Mesenchymal stem cell (in vitro differentiated cells and primary cell): ENCODE results near the gene LRFN2.

Experiments
- DNase-seq: peaks from one replicate; pipeline ENCODE4 v3.0.0-alpha.2; 2013
- H2AFZ ChIP-seq: one replicate; pipeline ENCODE4 v1.6.1; 2013; ENCODE audit warnings: low read depth, mild to moderate bottlenecking, control low read depth, inconsistent platforms, low read length, moderate library complexity
- H2AK5ac ChIP-seq: 2 replicates; pipeline ENCODE4 v1.6.1; 2013; ENCODE audit warnings: low read length, moderate library complexity, mild to moderate bottlenecking, inconsistent platforms; ENCODE audit not compliant: severe bottlenecking
- H2BK120ac ChIP-seq: one replicate; pipeline ENCODE4 v1.6.1; 2013; ENCODE audit warnings: low read depth, mild to moderate bottlenecking, inconsistent platforms, low read length, moderate library complexity
- H2BK12ac ChIP-seq, 2 experiments: one replicate each; pipeline ENCODE4 v1.6.1; 2013; ENCODE audit warnings: inconsistent platforms in 2 of 2, low read length in 2 of 2, mild to moderate bottlenecking in 2 of 2, moderate library complexity in 2 of 2, control low read depth in 1 of 2
- H2BK15ac ChIP-seq: one replicate; pipeline ENCODE4 v1.6.1; 2013; ENCODE audit warnings: mild to moderate bottlenecking, low read depth, inconsistent platforms; ENCODE audit not compliant: poor library complexity, severe bottlenecking
- H2BK5ac ChIP-seq: 2 replicates; pipeline ENCODE4 v1.6.1; 2013; ENCODE audit warnings: low read depth, mild to moderate bottlenecking, low read length, control low read depth, inconsistent platforms; ENCODE audit not compliant: poor library complexity, severe bottlenecking
- H3K14ac ChIP-seq, 2 experiments: one replicate each; pipeline ENCODE4 v1.6.1; 2013; ENCODE audit warnings: inconsistent platforms in 2 of 2, low read length in 2 of 2, control low read depth in 1 of 2, mild to moderate bottlenecking in 1 of 2, moderate library complexity in 1 of 2
- H3K18ac ChIP-seq, 2 experiments: one replicate each; pipeline ENCODE4 v1.6.1; 2013; ENCODE audit warnings: inconsistent platforms in 2 of 2, low read length in 2 of 2, control low read depth in 1 of 2, low read depth in 1 of 2, mild to moderate bottlenecking in 1 of 2
- H3K23ac ChIP-seq, 2 experiments: one replicate each; pipeline ENCODE4 v1.6.1; 2013; ENCODE audit warnings: inconsistent platforms in 2 of 2, low read length in 2 of 2, mild to moderate bottlenecking in 2 of 2, moderate library complexity in 2 of 2, control low read depth in 1 of 2
- H3K27ac ChIP-seq: 2 replicates; pipeline ENCODE4 v1.5.1; 2013; ENCODE audit warnings: mild to moderate bottlenecking, moderate library complexity, low read length, control low read depth, inconsistent platforms; ENCODE audit not compliant: poor library complexity, severe bottlenecking
- H3K27me3 ChIP-seq, 2 experiments: 2 replicates each; pipeline versions ENCODE4 v1.6.1 to v1.7.0; 2013; ENCODE audit warnings: low read length in 2 of 2, mild to moderate bottlenecking in 2 of 2, moderate library complexity in 2 of 2, control low read depth in 1 of 2, inconsistent platforms in 1 of 2; ENCODE audit not compliant: control insufficient read depth in 1 of 2, insufficient read depth in 1 of 2
- H3K36me3 ChIP-seq, 2 experiments: 2 replicates each; pipeline versions ENCODE4 v1.6.1 to v1.7.0; 2013; ENCODE audit warnings: low read length in 2 of 2, control low read depth in 1 of 2, inconsistent platforms in 1 of 2, low read depth in 1 of 2, mild to moderate bottlenecking in 1 of 2; ENCODE audit not compliant: insufficient read depth in 2 of 2, control insufficient read depth in 1 of 2
- H3K4ac ChIP-seq, 2 experiments: one replicate each; pipeline ENCODE4 v1.6.1; 2013; ENCODE audit warnings: inconsistent platforms in 2 of 2, low read length in 2 of 2, mild to moderate bottlenecking in 2 of 2, moderate library complexity in 2 of 2, control low read depth in 1 of 2, low read depth in 1 of 2
- H3K4me1 ChIP-seq: 2 replicates; pipeline ENCODE4 v1.6.1; 2013; ENCODE audit warnings: low read depth, low read length, control low read depth; ENCODE audit not compliant: control insufficient read depth, insufficient read depth
- H3K4me2 ChIP-seq: 2 replicates; pipeline ENCODE4 v1.6.1; 2013; ENCODE audit warnings: low read length, mild to moderate bottlenecking, inconsistent platforms; ENCODE audit not compliant: poor library complexity, severe bottlenecking
- H3K4me3 ChIP-seq, 2 experiments: 2 replicates each; pipeline versions ENCODE4 v1.5.1 to v1.7.0; 2013; ENCODE audit warnings: low read length in 2 of 2, mild to moderate bottlenecking in 2 of 2, control low read depth in 1 of 2, low read depth in 1 of 2; ENCODE audit not compliant: insufficient read depth in 1 of 2
- H3K79me1 ChIP-seq: replicated peaks from 2 replicates; pipeline ENCODE4 v1.6.1; 2013; ENCODE audit warnings: mild to moderate bottlenecking, control low read depth, low read length, inconsistent platforms; ENCODE audit not compliant: poor library complexity, severe bottlenecking
- H3K9ac ChIP-seq: 2 replicates; pipeline ENCODE4 v1.7.0; 2013; ENCODE audit warnings: mild to moderate bottlenecking, low read length, moderate library complexity
- H3K9me3 ChIP-seq: 2 replicates; pipeline ENCODE4 v1.7.0; 2013; ENCODE audit warnings: mild to moderate bottlenecking, low read length; ENCODE audit not compliant: control insufficient read depth
- H4K8ac ChIP-seq: one replicate; pipeline ENCODE4 v1.6.1; 2013; ENCODE audit warnings: inconsistent platforms, mild to moderate bottlenecking, low read length, moderate library complexity
- H4K91ac ChIP-seq: one replicate; pipeline ENCODE4 v1.6.1; 2013; ENCODE audit warnings: mild to moderate bottlenecking, low read length, inconsistent platforms
- WGBS: methylation state at CpG from one replicate; pipeline ENCODE4 v1.1.7; 2013; ENCODE audit warnings: mixed read lengths; 5-methylcytosine and 5-hydroxymethylcytosine counted together

LRFN2 gene

DNA sequence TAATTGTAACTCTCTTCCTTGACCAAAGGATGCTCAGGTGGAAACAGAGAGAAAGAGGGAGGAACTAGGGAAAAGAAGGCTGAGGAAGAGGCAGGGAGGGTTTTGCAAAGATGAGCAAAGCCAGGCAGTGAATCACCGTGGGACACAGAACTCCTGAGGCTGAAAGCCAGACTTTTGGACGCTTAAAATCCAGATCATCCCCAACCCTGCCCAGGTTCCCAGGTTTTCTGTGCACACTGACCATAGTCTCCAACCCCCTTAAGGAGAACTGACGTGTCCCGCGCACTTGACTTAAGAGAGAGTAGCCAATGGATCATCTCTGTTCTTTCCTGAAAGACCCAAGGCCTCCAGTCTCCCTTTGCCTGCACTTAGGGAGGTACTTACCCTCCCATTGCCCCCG lies 75.3 kb downstream of the LRFN2 start:
- Histone ChIP-seq H3K79me1 (no peaks in the 10 kb centered on the region), H2BK15ac (no peak overlapping the region), H3K9ac (no peak overlapping the region), H4K91ac (no peak overlapping the region), H3K18ac (no peak overlapping the region), H2BK120ac (no peak overlapping the region), H3K36me3 (no peaks in the 10 kb centered on the region), H4K8ac (no peak overlapping the region), H3K9me3 (no peaks in the 10 kb centered on the region), H3K4me2 (no peak overlapping the region), H2AK5ac (no peak overlapping the region), H3K4ac (no peak overlapping the region), H3K14ac (no peak overlapping the region), H3K4me3 (no peak overlapping the region), H2BK12ac (no peak overlapping the region), H3K27me3 (peaks cover 0 to 4% of the 10 kb centered on the region in 2 experiments), H3K27ac (no peak overlapping the region), H3K4me1 (no peaks in the 10 kb centered on the region), H2AFZ (no peak overlapping the region), H2BK5ac (no peak overlapping the region), H3K23ac (no peak overlapping the region)
- DNase-seq, result no peak
- WGBS, result 86% methylated on average over 5 of the region's 6 CpGs

DNA sequence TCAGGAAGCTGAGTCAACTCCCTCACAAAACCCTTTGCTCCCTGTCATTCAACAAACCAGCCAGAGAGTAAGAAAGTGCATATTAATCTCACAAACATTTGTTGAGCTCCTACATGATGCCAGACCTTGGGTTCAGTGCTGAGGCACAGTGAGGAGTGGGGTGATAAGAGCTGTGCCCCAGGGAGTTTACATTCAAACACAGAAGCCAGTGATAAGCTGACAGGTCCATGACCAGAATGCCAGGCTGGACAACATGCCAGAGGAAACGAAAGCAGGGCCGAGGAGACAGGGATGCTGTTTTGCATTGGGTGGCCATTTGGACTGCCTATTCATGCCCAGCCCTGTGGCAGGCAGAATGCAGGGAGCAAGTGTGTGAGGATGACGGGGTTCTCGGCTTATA lies 76.7 kb downstream of the LRFN2 start:
- Histone ChIP-seq H2BK15ac (no peak overlapping the region), H3K9me3 (no peaks in the 10 kb centered on the region), H2AFZ (no peak overlapping the region), H3K4me1 (no peaks in the 10 kb centered on the region), H3K4me3 (no peak overlapping the region), H3K27ac (no peak overlapping the region), H2BK120ac (no peak overlapping the region), H3K36me3 (no peaks in the 10 kb centered on the region), H3K14ac (peak overlapping the region in 1 of 2 experiments; percentile 9), H2AK5ac (no peak overlapping the region), H2BK12ac (no peak overlapping the region), H3K79me1 (no peaks in the 10 kb centered on the region), H3K27me3 (no peaks in the 10 kb centered on the region), H3K9ac (no peak overlapping the region), H3K4me2 (no peak overlapping the region), H2BK5ac (no peak overlapping the region), H4K91ac (no peak overlapping the region), H4K8ac (no peak overlapping the region), H3K4ac (no peak overlapping the region), H3K23ac (no peak overlapping the region), H3K18ac (no peak overlapping the region)
- WGBS, result 83% methylated on average over 4 of the region's 4 CpGs
- no peak for DNase-seq

DNA sequence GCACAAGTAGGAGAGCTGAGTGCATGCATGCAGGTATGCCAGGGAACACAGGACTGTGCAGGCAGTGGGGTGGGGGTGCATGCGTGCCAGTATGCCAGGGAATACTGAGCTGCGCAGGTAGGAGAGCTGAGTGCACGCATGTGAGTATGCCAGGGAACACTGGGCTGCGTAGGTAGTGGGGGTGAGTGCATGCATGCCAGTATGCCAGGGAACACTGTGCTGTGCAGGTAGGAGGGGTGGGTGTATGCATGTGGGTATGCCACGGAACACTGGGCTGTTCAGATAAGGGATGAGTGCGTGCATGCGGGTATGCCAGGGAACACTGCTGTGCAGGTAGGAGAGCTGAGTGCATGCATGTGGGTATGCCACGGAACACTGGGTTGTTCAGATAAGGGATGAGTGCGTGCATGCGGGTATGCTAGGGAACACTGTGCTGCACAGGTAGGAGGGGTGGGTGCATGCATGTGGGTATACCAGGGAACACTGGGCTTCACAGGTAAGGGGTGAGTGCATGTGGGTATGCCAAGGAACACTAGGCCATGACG lies 77.4 kb downstream of the LRFN2 start:
- Histone ChIP-seq H4K91ac (peak overlapping the region; percentile 9), H2AK5ac (no peak overlapping the region), H2BK120ac (no peak overlapping the region)

DNA sequence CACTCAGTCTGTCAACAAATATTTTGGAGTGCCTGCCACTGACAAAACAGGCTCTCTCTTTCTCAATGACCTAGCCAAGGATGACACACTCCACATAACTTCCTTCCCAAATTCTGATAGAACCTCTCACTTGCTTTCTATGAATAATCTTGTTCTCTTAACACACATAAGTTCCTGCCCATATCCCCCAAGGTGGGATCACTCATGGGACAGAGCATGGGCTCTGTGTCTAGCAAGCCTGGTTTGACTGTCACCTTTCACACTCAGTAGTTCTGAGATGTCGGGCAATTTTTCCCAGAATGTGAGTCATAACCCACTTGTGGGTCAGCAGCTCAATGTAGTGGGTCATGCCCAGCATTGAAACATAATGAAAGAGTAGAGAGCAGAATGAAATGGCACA lies 78.1 kb downstream of the LRFN2 start:
- Histone ChIP-seq H3K27ac (no peak overlapping the region), H4K91ac (no peak overlapping the region), H2BK5ac (no peak overlapping the region), H2BK120ac (no peak overlapping the region), H4K8ac (no peak overlapping the region), H3K14ac (no peak overlapping the region), H3K23ac (no peak overlapping the region), H3K27me3 (peaks cover 0 to 8% of the 10 kb centered on the region in 2 experiments), H2AFZ (no peak overlapping the region), H3K79me1 (no peaks in the 10 kb centered on the region), H3K4me2 (no peak overlapping the region), H3K4me3 (no peak overlapping the region), H2BK12ac (no peak overlapping the region), H3K4me1 (no peaks in the 10 kb centered on the region), H3K9me3 (no peaks in the 10 kb centered on the region), H3K9ac (no peak overlapping the region), H2AK5ac (no peak overlapping the region), H3K18ac (no peak overlapping the region), H2BK15ac (no peak overlapping the region), H3K36me3 (no peaks in the 10 kb centered on the region), H3K4ac (no peak overlapping the region)
- no peak for DNase-seq
- WGBS, result 71% methylated on average over 1 of the region's 1 CpG

More for the DNA sequence above, 77.4 kb downstream of the LRFN2 start:
- H2BK12ac ChIP-seq, result no peak overlapping the region
- H4K8ac ChIP-seq, result no peak overlapping the region
- peaks cover 0 to 3% of the 10 kb centered on the region in 2 experiments for H3K27me3 ChIP-seq
- no peak overlapping the region for H2BK5ac ChIP-seq
- 84% methylated on average over 10 of the region's 11 CpGs for WGBS
- H3K23ac ChIP-seq, result no peak overlapping the region
- no peak overlapping the region for H3K4me3 ChIP-seq
- H3K27ac ChIP-seq, result no peak overlapping the region
- H3K4ac ChIP-seq, result no peak overlapping the region
- no peak overlapping the region for H3K18ac ChIP-seq
- H3K4me1 ChIP-seq, result no peaks in the 10 kb centered on the region
- H2BK15ac ChIP-seq, result no peak overlapping the region
- H3K36me3 ChIP-seq, result no peaks in the 10 kb centered on the region
- H3K9ac ChIP-seq, result no peak overlapping the region
- H3K14ac ChIP-seq, result no peak overlapping the region
- no peaks in the 10 kb centered on the region for H3K9me3 ChIP-seq
- H3K79me1 ChIP-seq, result no peaks in the 10 kb centered on the region
- no peak overlapping the region for H3K4me2 ChIP-seq
- no peak overlapping the region for H2AFZ ChIP-seq
- DNase-seq, result no peak
